Renal cortex interstitium (tissue), 15 donors: Measurements from ENCODE around the gene RNU11. TPM values are rescaled to one million over a fixed set of nuclear protein-coding genes. Genes with fewer than 3 reads are reported as not detected.
"Not testable (repeated sequence)": the region's sequence is repeated elsewhere in the genome, so short reads cannot be mapped to it uniquely, and the experiment has no call there.

Source experiments
- DNase-seq, 11 donors: peaks; one replicate each; pipeline ENCODE4 v3.0.0-alpha.2; 2013; ENCODE audit warnings: low read depth in 9 of 11, low spot score in 4 of 11; ENCODE audit errors: extremely low read depth in 1 of 11
- long read RNA-seq, 16 experiments: transcript quantifications; one replicate each; lab custom pipeline, GENCODE V29; 2026
- polyA plus RNA-seq, 3 donors: library from polyadenylated mRNA; unstranded; fragments of 120-200 nt; gene quantifications; one replicate each; pipeline ENCODE4 v1.2.1, GENCODE V29; 2013; ENCODE audit not compliant: insufficient read length in 3 of 3

The RNU11 gene
- not detected for polyA plus RNA-seq
- long read RNA-seq, donor 1, result 0 reads
- long read RNA-seq, donor 2, partial matches to known transcripts, result 0 of 1 reads
- long read RNA-seq, donor 2, other reads (novel, unspliced or antisense), result 0 of 1 reads
- long read RNA-seq, donor 3, result 0 reads
- long read RNA-seq, donor 4, result 0 reads
- long read RNA-seq, donor 5, result 0 reads
- long read RNA-seq, donor 6, result 0 reads
- long read RNA-seq, donor 7, partial matches to known transcripts, result 0 of 1 reads
- long read RNA-seq, donor 7, other reads (novel, unspliced or antisense), result 0 of 1 reads
- long read RNA-seq, donor 8, partial matches to known transcripts, result 0 of 1 reads
- long read RNA-seq, donor 8, other reads (novel, unspliced or antisense), result 0 of 1 reads
- long read RNA-seq, donor 9, result 0 reads
- long read RNA-seq, donor 10, result 0 reads
- long read RNA-seq, donor 11, partial matches to known transcripts, result 0 of 1 reads
- long read RNA-seq, donor 11, other reads (novel, unspliced or antisense), result 0 of 1 reads
- long read RNA-seq, donor 12, partial matches to known transcripts, result 0 of 1 reads
- long read RNA-seq, donor 12, other reads (novel, unspliced or antisense), result 0 of 1 reads
- long read RNA-seq, donor 13, partial matches to known transcripts, result 0 of 2 reads
- long read RNA-seq, donor 13, other reads (novel, unspliced or antisense), result 0 of 2 reads
- long read RNA-seq, donor 14, partial matches to known transcripts, result 0 of 1 reads
- long read RNA-seq, donor 14, other reads (novel, unspliced or antisense), result 0 of 1 reads
- long read RNA-seq, donor 15, result 0 reads
- long read RNA-seq, donor 16, result 0 reads

GRCh38 chr1:28648474-28649198, at the start of gene RNU11:
RNU11 (plus strand) TSS chr1:28648600.
- peak; percentile 88 to 99 (median 94) for DNase-seq

- no peak for DNase-seq
Observed at GRCh38 chr1:28601696-28602095, 46.7 kb upstream of the RNU11 start.

GRCh38 chr1:28602536-28603439, 45.6 kb upstream of the RNU11 start:
- DNase-seq, result peak in 8 of 11 donors; percentile 53 to 81 (median 65)

- DNase-seq, result no peak
Observed at GRCh38 chr1:28604411-28604810, 44.0 kb upstream of the RNU11 start.

GRCh38 chr1:28604962-28605361, 43.4 kb upstream of the RNU11 start:
- no peak for DNase-seq

- DNase-seq, result no peak
Observed at GRCh38 chr1:28606771-28607170, 41.6 kb upstream of the RNU11 start.

GRCh38 chr1:28613175-28613574, 35.2 kb upstream of the RNU11 start:
- no peak for DNase-seq

GRCh38 chr1:28631713-28632112, 16.7 kb upstream of the RNU11 start:
- no peak for DNase-seq

- no peak for DNase-seq
Observed at GRCh38 chr1:28632560-28632959, 15.8 kb upstream of the RNU11 start.

- no peak for DNase-seq
Observed at GRCh38 chr1:28640766-28641165, 7.6 kb upstream of the RNU11 start.

GRCh38 chr1:28642056-28642846, 6.1 kb upstream of the RNU11 start:
- DNase-seq, result peak in 2 of 11 donors; percentile 3 to 24

GRCh38 chr1:28642847-28643635, 5.4 kb upstream of the RNU11 start, which contains the start of gene TAF12:
TAF12 (minus strand) TSS chr1:28643067; CDS start chr1:28622081, 20,986 bp downstream.
- DNase-seq, result peak; percentile 88 to 94 (median 93)

GRCh38 chr1:28644494-28644893, 3.9 kb upstream of the RNU11 start:
- no peak for DNase-seq

GRCh38 chr1:28645406-28645805, 3.0 kb upstream of the RNU11 start:
- not testable (repeated sequence) for DNase-seq

- DNase-seq, result no peak
Observed at GRCh38 chr1:28646040-28646439, 2.4 kb upstream of the RNU11 start.

- DNase-seq, result peak; percentile 64 to 92 (median 88)
Observed at GRCh38 chr1:28648008-28648473, 359 bp upstream of the RNU11 start.

- not testable (repeated sequence) for DNase-seq
Observed at GRCh38 chr1:28653063-28653462, 4.7 kb downstream of the RNU11 start.
